Jurkat, Clone E6-1 (cell line): ENCODE results near the gene ZNF317.
"Not testable (repeated sequence)": the region's sequence is repeated elsewhere in the genome, so short reads cannot be mapped to it uniquely, and the experiment has no call there.

ENCODE experiments used
- DNase-seq: peaks from one replicate; pipeline ENCODE4 v3.0.0-alpha.2; 2011; ENCODE audit warnings: low read depth, low spot score
- H3K4me3 ChIP-seq: 2 replicates; pipeline ENCODE4 v1.5.1; 2011; ENCODE audit warnings: mild to moderate bottlenecking, low read length, control low read depth, moderate library complexity

ZNF317 gene

GRCh38 chr19:9165261-9165660 lies 25.1 kb downstream of the ZNF317 start:
- no peak overlapping the region for H3K4me3 ChIP-seq
- DNase-seq: no peak

GRCh38 chr19:9166846-9167245 lies 26.6 kb downstream of the ZNF317 start:
- DNase-seq: no peak
- H3K4me3 ChIP-seq: no peak overlapping the region

- no peak for DNase-seq
- no peak overlapping the region for H3K4me3 ChIP-seq
These were observed 31.3 kb downstream of the ZNF317 start for GRCh38 chr19:9171393-9171991.

- no peak for DNase-seq
- no peak overlapping the region for H3K4me3 ChIP-seq
These were observed 35.1 kb downstream of the ZNF317 start for GRCh38 chr19:9175326-9175725.

- DNase-seq: no peak
- no peak within 1 kb of the TSS for H3K4me3 ChIP-seq
These were observed 38.7 kb downstream of the ZNF317 start, which contains the start of gene OR7D2 for GRCh38 chr19:9178901-9179300. Gene OR7D2 (plus strand): TSS chr19:9178979. CDS start chr19:9185782, 6,803 bp downstream.

- DNase-seq: no peak
- H3K4me3 ChIP-seq: no peak overlapping the region
These were observed 42.8 kb downstream of the ZNF317 start for GRCh38 chr19:9183000-9183399.

- H3K4me3 ChIP-seq: no peak overlapping the region
- no peak for DNase-seq
These were observed 47.0 kb downstream of the ZNF317 start for GRCh38 chr19:9187191-9187590.

- no peak overlapping the region for H3K4me3 ChIP-seq
- DNase-seq: no peak
These were observed 49.3 kb downstream of the ZNF317 start for GRCh38 chr19:9189535-9189934.

GRCh38 chr19:9198044-9198443 lies 57.8 kb downstream of the ZNF317 start:
- DNase-seq, H3K4me3 ChIP-seq: not testable (repeated sequence)

- DNase-seq: peak; percentile 35
- H3K4me3 ChIP-seq: peak overlapping the region; percentile 13; the same call in 1 of the 2 replicates
These were observed 65.4 kb downstream of the ZNF317 start for GRCh38 chr19:9205501-9206113.
